Endothelial cell of umbilical vein (primary cell): ENCODE data around the gene GLI2.

ENCODE experiments used
- CTCF ChIP-seq, 2 donors: IDR thresholded peaks; 1 replicate in 1 of 2; 2 replicates in 1 of 2; pipeline ENCODE4 v1.5.1; 2011; ENCODE audit warnings: low read length in 2 of 2, mild to moderate bottlenecking in 2 of 2, moderate library complexity in 2 of 2, control low read depth in 1 of 2, inconsistent platforms in 1 of 2, low read depth in 1 of 2; ENCODE audit not compliant: insufficient read depth in 1 of 2; ENCODE audit errors: extremely low read depth in 1 of 2
- EZH2 ChIP-seq: IDR thresholded peaks from 2 replicates; pipeline ENCODE4 v1.6.1; 2012; ENCODE audit warnings: borderline replicate concordance, low read depth, mild to moderate bottlenecking, moderate library complexity, low read length, inconsistent platforms; ENCODE audit not compliant: severe bottlenecking
- FOS ChIP-seq: IDR thresholded peaks from 2 replicates; pipeline ENCODE4 v1.6.1; 2011; ENCODE audit warnings: mild to moderate bottlenecking, low read length, moderate library complexity, borderline replicate concordance; ENCODE audit not compliant: insufficient read depth
- GATA2 ChIP-seq: IDR thresholded peaks from 2 replicates; pipeline ENCODE4 v1.7.0; 2011; ENCODE audit warnings: low read depth, mild to moderate bottlenecking, moderate library complexity, mixed read lengths, low read length; ENCODE audit not compliant: insufficient read length, insufficient read depth
- JUN ChIP-seq: IDR thresholded peaks from 2 replicates; pipeline ENCODE4 v1.6.1; 2011; ENCODE audit warnings: borderline replicate concordance, low read depth; ENCODE audit not compliant: insufficient read length, insufficient read depth
- MAX ChIP-seq: IDR thresholded peaks from 2 replicates; pipeline ENCODE4 v1.6.1; 2011; ENCODE audit not compliant: insufficient read depth, insufficient read length
- MYC ChIP-seq: IDR thresholded peaks from one replicate; pipeline ENCODE4 v1.6.1; 2011; ENCODE audit warnings: mild to moderate bottlenecking, low read depth, low read length
- POLR2A ChIP-seq: IDR thresholded peaks from 2 replicates; pipeline ENCODE4 v1.6.1; 2012; ENCODE audit warnings: low read depth, mild to moderate bottlenecking, control low read depth, low read length
- POLR2AphosphoS5 ChIP-seq: IDR thresholded peaks from 2 replicates; pipeline ENCODE4 v1.6.1; 2012; ENCODE audit warnings: low read depth, mild to moderate bottlenecking, control low read depth, low read length, moderate library complexity; ENCODE audit not compliant: insufficient read depth

GRCh38 chr2:120770176-120770575 is 34.5 kb downstream of the GLI2 start:
- TF ChIP-seq EZH2 = no peak
- no peak for TF ChIP-seq CTCF (IDR thresholded peaks at IDR 0.05; ENCODE audit: extremely low read depth in 1 of 2, insufficient read depth in 1 of 2, low read depth in 1 of 2, low read length in 2 of 2)
- TF ChIP-seq POLR2A = no peak
- TF ChIP-seq POLR2AphosphoS5 = no peak
- no peak for TF ChIP-seq MAX
- no peak for TF ChIP-seq JUN
- TF ChIP-seq FOS = no peak
- TF ChIP-seq MYC = no peak
- no peak for TF ChIP-seq GATA2
